ENCODE measurements around the gene TNFSF9. TPM values are rescaled to one million over a fixed set of nuclear protein-coding genes. Genes with fewer than 3 reads are reported as not detected.
"Not testable (repeated sequence)": the region's sequence is repeated elsewhere in the genome, so short reads cannot be mapped to it uniquely, and the experiment has no call there.

Gene TNFSF9
- polyA plus RNA-seq, 4 donors: 0.17 to 0.53 (median 0.35) TPM

DNA sequence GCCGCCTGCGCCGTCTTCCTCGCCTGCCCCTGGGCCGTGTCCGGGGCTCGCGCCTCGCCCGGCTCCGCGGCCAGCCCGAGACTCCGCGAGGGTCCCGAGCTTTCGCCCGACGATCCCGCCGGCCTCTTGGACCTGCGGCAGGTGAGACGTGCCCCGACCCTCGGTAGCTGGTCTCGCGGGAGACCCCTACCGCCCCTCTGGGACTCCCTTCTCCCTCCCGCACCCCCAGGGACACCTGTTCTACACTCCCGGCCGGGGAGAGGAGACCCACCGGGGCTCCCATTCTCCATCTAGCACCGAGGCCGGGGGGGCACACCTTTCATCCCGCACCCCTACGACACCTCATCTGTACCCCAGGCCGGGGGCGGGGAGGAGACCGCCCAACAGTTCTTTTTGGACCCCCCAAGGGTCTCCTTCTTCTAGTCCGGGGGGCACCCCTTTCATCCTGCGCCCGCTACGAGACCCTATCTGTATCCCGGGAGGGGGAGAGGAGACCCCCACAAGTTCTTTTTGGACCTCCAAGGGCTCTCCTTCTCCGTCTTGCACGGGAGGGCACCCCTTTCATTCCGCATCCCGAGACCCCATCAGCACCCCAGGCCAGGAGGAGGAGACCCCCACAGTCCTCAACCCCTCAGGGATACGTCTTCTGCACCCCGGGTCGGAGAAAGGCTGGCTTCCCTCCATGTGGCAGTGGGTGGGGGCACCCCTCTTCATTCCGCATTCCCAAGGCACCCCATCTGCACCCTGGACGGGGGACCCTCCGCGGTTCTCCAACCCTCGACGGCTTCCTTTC, 533 bp downstream of the TNFSF9 start:
- no peak for DNase-seq (ENCODE audit: low read depth in 4 of 4, low spot score in 3 of 4)

DNA sequence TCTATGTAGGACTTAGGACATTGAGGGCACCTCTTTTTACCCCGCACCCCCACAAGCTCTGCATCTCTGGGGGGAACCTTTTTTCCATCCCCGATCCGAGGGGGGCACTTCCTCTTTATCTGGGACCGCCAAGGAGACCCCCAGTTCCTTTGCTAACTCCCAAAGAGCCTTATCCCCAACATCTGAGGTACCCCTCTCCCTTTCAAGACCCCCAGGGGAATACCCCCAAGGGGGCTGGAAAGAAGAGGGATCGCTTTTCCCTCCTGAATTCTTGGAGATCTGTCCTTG, 1.1 kb downstream of the TNFSF9 start:
- no peak for DNase-seq (ENCODE audit: low read depth in 4 of 4, low spot score in 3 of 4)

DNA sequence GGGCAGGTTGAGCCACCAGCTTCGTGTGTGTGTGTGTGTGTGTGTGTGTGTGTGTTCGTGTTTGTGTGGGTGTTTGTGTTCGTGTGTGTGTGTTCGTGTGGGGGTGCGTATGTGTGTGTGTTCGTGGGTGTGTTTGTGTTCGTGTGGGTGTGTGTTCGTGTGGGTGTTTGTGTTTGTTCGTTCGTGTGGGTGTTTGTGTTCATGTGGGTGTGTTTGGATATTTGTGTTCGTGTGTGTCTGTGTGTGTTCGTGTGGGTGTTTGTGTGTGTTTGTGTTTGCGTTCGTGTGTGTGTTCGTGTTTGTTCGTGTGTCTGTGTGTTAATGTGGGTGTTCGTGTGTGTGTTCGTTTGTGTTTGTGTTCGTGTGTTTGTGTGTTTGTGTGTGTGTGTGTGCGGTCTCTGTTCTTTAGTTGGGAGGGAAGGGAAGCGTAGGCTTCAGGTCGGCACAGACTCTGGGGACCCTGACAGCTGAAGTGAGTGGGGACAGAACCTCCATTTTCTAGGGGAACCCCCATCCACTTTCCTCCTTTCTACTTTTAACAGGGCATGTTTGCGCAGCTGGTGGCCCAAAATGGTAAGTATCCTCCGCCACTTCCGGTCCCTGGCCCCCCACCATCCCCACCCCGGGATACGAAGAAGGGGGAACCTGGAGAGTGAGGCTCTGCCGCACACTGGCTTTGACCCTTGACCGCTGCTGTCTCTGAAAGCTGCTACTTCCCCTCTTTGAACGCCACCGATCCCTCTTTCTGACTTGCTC, 1.6 kb downstream of the TNFSF9 start:
- no peak for DNase-seq (ENCODE audit: low read depth in 4 of 4, low spot score in 3 of 4)

GRCh38 chr19:6533000-6533328, 2.1 kb downstream of the TNFSF9 start:
- DNase-seq (ENCODE audit: low read depth in 4 of 4, low spot score in 3 of 4): no peak

DNA sequence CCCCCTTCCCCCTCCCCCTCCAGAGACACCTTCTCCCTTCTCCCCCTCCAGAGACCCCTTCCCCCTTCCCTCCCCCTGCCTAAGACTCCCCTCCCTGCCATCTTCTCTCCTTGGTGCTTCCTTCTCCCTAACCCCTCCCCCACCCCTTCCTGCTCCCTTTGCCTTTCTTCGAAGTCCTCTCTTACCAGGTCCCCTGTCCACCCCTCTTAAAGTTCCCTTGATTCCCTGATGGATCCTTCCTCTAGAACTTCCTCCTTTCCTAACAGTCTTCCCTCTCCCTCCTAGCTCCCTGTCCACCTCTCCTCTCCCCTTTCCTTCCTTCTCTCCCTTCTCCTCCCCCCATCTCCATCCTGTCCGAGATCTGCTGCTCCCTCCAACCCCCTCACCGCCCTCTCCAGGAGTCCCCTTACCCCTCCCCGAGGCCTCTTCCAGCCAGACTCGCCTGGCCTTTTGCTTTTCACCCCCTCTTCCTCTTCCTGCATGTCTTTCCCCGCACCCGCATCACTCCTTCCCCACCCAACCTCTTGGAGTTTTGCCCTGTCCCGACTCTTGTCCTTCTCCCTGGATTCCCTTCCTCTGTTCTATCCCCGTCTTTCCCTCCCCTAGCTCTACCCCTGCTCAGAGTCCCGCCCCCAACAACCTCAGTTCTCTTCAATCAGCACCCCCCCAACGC, 3.1 kb downstream of the TNFSF9 start:
- no peak for DNase-seq (ENCODE audit: low read depth in 4 of 4, low spot score in 3 of 4)

GRCh38 chr19:6534451-6535093, 3.7 kb downstream of the TNFSF9 start:
- no peak for DNase-seq (ENCODE audit: low read depth in 4 of 4, low spot score in 3 of 4)

DNA sequence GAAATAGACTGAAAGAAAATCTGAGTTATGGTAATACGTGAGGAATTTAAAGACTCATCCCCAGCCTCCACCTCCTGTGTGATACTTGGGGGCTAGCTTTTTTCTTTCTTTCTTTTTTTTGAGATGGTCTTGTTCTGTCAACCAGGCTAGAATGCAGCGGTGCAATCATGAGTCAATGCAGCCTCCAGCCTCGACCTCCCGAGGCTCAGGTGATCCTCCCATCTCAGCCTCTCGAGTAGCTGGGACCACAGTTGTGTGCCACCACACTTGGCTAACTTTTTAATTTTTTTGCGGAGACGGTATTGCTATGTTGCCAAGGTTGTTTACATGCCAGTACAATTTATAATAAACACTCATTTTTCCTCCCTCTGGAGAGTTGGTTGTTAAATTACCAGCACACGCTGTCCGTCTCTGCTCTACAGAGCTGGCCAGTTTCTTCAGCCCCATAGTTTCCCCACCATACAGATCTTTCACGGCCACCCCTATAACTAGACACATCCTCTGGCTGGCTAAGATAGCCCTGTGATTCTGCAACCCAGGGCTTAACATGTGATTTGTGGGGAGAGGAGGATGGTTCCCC, 4.8 kb downstream of the TNFSF9 start:
- DNase-seq (ENCODE audit: low read depth in 4 of 4, low spot score in 3 of 4): no peak

- DNase-seq (ENCODE audit: low read depth in 4 of 4, low spot score in 3 of 4): no peak
Measured at GRCh38 chr19:6539514-6539913, 8.7 kb downstream of the TNFSF9 start.

GRCh38 chr19:6540918-6541689, 10.3 kb downstream of the TNFSF9 start:
- no peak for DNase-seq (ENCODE audit: low read depth in 4 of 4, low spot score in 3 of 4)

- no peak for DNase-seq (ENCODE audit: low read depth in 4 of 4, low spot score in 3 of 4)
Measured at GRCh38 chr19:6543866-6544347, 13.1 kb downstream of the TNFSF9 start.

DNA sequence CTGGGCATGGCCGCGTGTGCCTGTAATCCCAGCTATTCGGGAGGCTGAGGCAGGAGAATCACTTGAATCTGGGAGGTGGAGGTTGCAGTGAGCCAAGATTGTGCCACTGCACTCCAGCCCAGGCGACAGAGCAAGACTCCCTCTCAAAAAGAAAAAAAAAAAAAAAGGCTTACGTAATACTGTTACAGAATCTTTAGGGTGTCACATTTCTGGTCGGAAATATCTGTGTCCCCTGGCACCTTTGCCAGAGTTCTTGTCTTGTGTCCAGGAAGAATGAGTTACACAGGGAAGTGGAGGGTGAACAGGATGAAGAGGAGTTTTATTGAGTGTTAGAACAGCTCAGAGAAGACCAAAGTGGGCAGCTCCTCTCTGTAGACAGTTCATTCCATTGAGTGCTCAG, 19.9 kb downstream of the TNFSF9 start:
- DNase-seq (ENCODE audit: low read depth in 4 of 4, low spot score in 3 of 4): not testable (repeated sequence)

- DNase-seq (ENCODE audit: low read depth in 4 of 4, low spot score in 3 of 4): no peak
Measured at GRCh38 chr19:6551091-6551490, 20.3 kb downstream of the TNFSF9 start.

- DNase-seq (ENCODE audit: low read depth in 4 of 4, low spot score in 3 of 4): no peak
Measured at GRCh38 chr19:6551607-6552450, 21.0 kb downstream of the TNFSF9 start.

DNA sequence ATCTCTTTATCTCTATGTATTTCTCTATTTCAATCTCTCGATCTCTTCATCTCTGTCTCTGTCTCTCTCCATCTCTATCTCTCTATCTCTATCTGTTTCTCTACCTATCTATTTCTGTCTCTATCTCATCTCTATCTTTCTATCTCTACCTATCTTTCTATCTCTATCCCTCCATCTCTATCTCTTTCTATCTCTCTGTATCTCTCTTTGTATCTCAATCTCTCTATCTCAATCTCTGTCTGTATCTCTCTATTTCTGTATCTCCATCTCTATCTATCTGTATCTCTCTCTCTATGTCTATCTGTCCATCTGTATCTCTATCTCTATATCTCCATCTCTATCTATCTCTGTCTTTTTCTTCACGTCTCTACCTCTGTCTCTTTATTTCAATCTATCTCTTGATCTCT, 25.2 kb downstream of the TNFSF9 start:
- DNase-seq (ENCODE audit: low read depth in 4 of 4, low spot score in 3 of 4): no peak

DNA sequence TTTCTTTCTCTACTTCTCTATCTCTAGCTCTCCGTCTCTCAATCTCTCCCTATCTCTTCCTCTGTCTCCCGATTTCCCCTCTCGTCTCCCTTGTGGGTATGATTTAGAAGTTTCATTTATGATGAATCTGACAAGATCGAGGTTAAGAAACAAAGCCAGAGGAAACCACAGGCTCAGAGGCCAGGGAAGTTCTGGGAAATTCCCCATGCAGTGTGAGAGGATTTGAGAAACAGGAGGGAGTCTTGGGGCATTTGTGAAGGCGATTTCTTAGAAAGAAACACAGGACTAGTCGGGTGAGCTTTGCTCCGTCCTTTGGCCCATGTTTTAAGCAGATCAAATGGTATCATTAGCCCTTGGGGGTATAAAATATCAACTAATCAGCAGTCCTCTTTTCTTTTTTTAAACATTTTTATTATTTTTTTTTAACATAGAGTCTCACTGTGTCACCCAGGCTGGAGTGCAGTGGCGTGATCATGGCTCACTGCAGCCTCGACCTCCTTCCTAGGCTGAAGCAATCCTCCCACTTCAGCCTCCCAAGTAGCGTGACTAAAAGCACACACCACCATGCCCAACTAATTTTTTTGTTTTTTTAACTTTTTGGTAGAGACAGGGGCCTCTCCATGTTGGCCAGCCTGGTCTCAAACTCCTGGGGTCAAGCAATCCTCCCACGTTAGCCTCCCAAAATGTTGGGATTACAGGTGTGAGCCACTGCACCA, 25.8 kb downstream of the TNFSF9 start:
- no peak for DNase-seq (ENCODE audit: low read depth in 4 of 4, low spot score in 3 of 4)

DNA sequence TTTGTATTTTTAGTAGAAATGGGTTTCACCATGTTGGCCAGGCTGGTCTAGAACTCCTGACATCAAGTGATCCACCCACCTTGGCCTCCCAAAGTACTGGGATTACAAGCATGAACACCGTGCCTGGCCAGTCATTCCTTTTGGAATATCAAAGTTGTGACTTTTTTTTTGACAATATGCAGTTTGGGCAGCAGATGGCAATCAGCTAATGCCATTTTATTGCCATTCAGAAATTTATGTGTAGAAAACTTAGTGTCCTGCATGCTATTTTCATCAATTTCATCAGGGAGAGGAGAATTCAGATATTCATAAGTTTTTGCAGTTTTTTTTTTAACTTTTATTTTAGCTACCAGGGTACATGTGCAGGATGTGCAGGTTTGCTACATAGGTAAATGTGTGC, 31.6 kb downstream of the TNFSF9 start:
- not testable (repeated sequence) for DNase-seq (ENCODE audit: low read depth in 4 of 4, low spot score in 3 of 4)

DNA sequence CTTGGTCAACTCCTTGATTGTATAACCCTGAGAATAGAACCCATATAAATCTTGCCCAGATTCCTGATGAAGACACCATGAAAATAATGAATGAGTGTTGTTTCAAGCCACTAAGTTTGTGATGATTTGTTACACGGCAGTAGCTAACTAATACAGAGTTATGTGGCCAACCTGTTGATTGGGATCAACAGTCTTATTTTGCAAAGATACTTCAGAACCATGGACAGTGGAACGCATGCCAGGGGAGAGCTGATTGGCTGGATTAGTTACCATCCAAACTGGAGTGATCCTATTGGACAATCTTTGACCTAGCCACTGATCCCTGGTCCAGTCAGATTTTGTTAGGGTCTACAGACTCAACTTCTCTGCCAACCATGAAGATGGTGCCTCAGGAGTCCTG, 33.6 kb downstream of the TNFSF9 start:
- DNase-seq (ENCODE audit: low read depth in 4 of 4, low spot score in 3 of 4): no peak

DNA sequence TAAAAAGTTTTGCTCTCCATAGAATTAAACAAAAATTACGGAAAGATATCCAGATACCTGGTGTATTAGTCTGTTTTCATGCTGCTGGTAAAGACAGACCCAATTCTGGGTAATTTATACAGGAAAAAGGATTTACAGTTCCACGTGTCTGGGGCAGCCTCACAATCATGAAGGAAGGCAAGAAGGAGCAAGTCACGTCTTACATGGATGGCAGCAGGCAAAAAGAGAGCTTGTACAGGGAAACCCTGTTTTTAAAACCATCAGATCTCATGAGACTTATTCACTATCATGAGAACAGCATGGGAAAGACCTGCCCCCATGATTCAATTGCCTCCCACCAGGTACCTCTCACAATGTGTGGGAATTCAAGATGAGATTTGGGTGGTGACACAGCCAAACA, 35.9 kb downstream of the TNFSF9 start:
- DNase-seq (ENCODE audit: low read depth in 4 of 4, low spot score in 3 of 4): not testable (repeated sequence)

All from right renal pelvis (tissue), 4 donors.